22Rv1 (cell line): ENCODE results near the gene MAG.

ENCODE experiments used
- ZFX ChIP-seq: fragments of 450-650 bp; IDR thresholded peaks from 2 replicates; pipeline ENCODE4 v1.6.1; 2017; ENCODE audit warnings: antibody characterized with exemption, borderline replicate concordance
- TF ChIP-seq, protein P1 (sequence below): fragments of 450-650 bp; IDR thresholded peaks from 2 replicates; pipeline ENCODE4 v1.5.1; 2017; ENCODE audit warnings: mild to moderate bottlenecking

DNA sequence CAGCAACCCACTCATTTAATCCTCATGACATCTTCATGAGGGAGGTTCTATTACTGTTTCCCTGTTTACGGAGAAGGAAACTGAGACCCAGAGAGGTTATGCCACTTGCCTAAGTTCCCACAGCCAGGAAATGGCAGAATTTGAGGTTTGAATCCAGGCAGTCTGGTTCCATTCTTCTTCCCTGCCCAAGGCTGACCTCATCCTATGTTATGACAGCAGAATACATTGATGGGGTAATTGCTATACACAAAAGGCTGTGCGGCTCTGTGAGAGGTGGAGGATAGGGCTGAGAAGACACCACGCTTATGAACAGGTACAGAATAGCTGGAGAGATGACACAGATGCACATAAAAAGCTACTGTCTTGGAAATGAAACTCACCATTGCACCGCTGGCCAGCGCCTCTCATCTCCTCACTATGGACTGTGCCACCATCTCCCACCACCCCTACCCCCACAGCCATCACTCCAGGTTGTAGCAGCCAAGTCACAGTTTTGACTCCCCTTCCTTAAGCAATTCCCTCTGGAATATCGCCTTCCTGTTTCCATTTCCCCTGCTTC is 11.5 kb downstream of the MAG start:
- TF ChIP-seq, protein P1, sequence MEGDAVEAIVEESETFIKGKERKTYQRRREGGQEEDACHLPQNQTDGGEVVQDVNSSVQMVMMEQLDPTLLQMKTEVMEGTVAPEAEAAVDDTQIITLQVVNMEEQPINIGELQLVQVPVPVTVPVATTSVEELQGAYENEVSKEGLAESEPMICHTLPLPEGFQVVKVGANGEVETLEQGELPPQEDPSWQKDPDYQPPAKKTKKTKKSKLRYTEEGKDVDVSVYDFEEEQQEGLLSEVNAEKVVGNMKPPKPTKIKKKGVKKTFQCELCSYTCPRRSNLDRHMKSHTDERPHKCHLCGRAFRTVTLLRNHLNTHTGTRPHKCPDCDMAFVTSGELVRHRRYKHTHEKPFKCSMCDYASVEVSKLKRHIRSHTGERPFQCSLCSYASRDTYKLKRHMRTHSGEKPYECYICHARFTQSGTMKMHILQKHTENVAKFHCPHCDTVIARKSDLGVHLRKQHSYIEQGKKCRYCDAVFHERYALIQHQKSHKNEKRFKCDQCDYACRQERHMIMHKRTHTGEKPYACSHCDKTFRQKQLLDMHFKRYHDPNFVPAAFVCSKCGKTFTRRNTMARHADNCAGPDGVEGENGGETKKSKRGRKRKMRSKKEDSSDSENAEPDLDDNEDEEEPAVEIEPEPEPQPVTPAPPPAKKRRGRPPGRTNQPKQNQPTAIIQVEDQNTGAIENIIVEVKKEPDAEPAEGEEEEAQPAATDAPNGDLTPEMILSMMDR, result no peak
- no peak for TF ChIP-seq ZFX
